ENCODE results near the gene SYNJ1.
"Not testable (repeated sequence)": the region's sequence is repeated elsewhere in the genome, so short reads cannot be mapped to it uniquely, and the experiment has no call there.

Gene SYNJ1

GRCh38 chr21:32753818-32754585 lies 26.2 kb upstream of the SYNJ1 start:
- peaks cover 3% of the 10 kb centered on the region; the same call in 1 of the 2 replicates for H3K36me3 ChIP-seq (ENCODE audit: control insufficient read depth, insufficient read depth, low read length)
- no peaks in the 10 kb centered on the region for H3K27me3 ChIP-seq (replicated peaks; ENCODE audit: control insufficient read depth, insufficient read depth, low read length)
- no peak overlapping the region for H3K4me3 ChIP-seq (replicated peaks; ENCODE audit: low read depth, low read length)
- no peak for DNase-seq (ENCODE audit: extremely low read depth, insufficient read length)
- no peak for TF ChIP-seq CTCF (IDR thresholded peaks at IDR 0.05; ENCODE audit: insufficient read depth, low read length, poor library complexity, severe bottlenecking)

GRCh38 chr21:32750405-32750804 lies 22.6 kb upstream of the SYNJ1 start:
- no peak for DNase-seq (ENCODE audit: extremely low read depth, insufficient read length)
- TF ChIP-seq CTCF (IDR thresholded peaks at IDR 0.05; ENCODE audit: insufficient read depth, low read length, poor library complexity, severe bottlenecking), result no peak
- H3K4me3 ChIP-seq (replicated peaks; ENCODE audit: low read depth, low read length), result no peak overlapping the region
- peaks cover 5% of the 10 kb centered on the region for H3K36me3 ChIP-seq (ENCODE audit: control insufficient read depth, insufficient read depth, low read length)
- no peaks in the 10 kb centered on the region for H3K27me3 ChIP-seq (replicated peaks; ENCODE audit: control insufficient read depth, insufficient read depth, low read length)

GRCh38 chr21:32749662-32750061 lies 21.8 kb upstream of the SYNJ1 start:
- no peak for TF ChIP-seq CTCF (IDR thresholded peaks at IDR 0.05; ENCODE audit: insufficient read depth, low read length, poor library complexity, severe bottlenecking)
- Histone ChIP-seq H3K36me3 (ENCODE audit: control insufficient read depth, insufficient read depth, low read length) (peaks cover 5% of the 10 kb centered on the region), H3K4me3 (replicated peaks; ENCODE audit: low read depth, low read length) (no peak overlapping the region), H3K27me3 (replicated peaks; ENCODE audit: control insufficient read depth, insufficient read depth, low read length) (no peaks in the 10 kb centered on the region)
- no peak for DNase-seq (ENCODE audit: extremely low read depth, insufficient read length)

- Histone ChIP-seq H3K27me3 (replicated peaks; ENCODE audit: control insufficient read depth, insufficient read depth, low read length) (no peaks in the 10 kb centered on the region), H3K36me3 (ENCODE audit: control insufficient read depth, insufficient read depth, low read length) (peaks cover 5% of the 10 kb centered on the region), H3K4me3 (replicated peaks; ENCODE audit: low read depth, low read length) (no peak overlapping the region)
- no peak for DNase-seq (ENCODE audit: extremely low read depth, insufficient read length)
- no peak for TF ChIP-seq CTCF (IDR thresholded peaks at IDR 0.05; ENCODE audit: insufficient read depth, low read length, poor library complexity, severe bottlenecking)
These were observed 20.7 kb upstream of the SYNJ1 start for GRCh38 chr21:32748529-32748928.

GRCh38 chr21:32747396-32747795 lies 19.6 kb upstream of the SYNJ1 start:
- no peak for TF ChIP-seq CTCF (IDR thresholded peaks at IDR 0.05; ENCODE audit: insufficient read depth, low read length, poor library complexity, severe bottlenecking)
- peaks cover 6% of the 10 kb centered on the region for H3K36me3 ChIP-seq (ENCODE audit: control insufficient read depth, insufficient read depth, low read length)

GRCh38 chr21:32746711-32747110 lies 18.9 kb upstream of the SYNJ1 start:
- not testable (repeated sequence) for DNase-seq (ENCODE audit: extremely low read depth, insufficient read length); H3K27me3 ChIP-seq (replicated peaks; ENCODE audit: control insufficient read depth, insufficient read depth, low read length); H3K4me3 ChIP-seq (replicated peaks; ENCODE audit: low read depth, low read length); H3K36me3 ChIP-seq (ENCODE audit: control insufficient read depth, insufficient read depth, low read length)

More at GRCh38 chr21:32747396-32747795, 19.6 kb upstream of the SYNJ1 start:
- H3K27me3 ChIP-seq (replicated peaks; ENCODE audit: control insufficient read depth, insufficient read depth, low read length), result no peaks in the 10 kb centered on the region
- no peak overlapping the region for H3K4me3 ChIP-seq (replicated peaks; ENCODE audit: low read depth, low read length)
- no peak for DNase-seq (ENCODE audit: extremely low read depth, insufficient read length)
